Fibroblast of pulmonary artery (primary cell): Measurements from ENCODE around the gene LGI1.

ENCODE experiments used
- DNase-seq: peaks from one replicate; pipeline ENCODE4 v3.0.0-alpha.2; 2010; ENCODE audit warnings: low read depth
- H3K4me3 ChIP-seq: replicated peaks from 2 replicates; pipeline ENCODE4 v1.5.1; 2011; ENCODE audit warnings: low read depth, mild to moderate bottlenecking, control low read depth, low read length, moderate library complexity
- CTCF ChIP-seq: IDR thresholded peaks from 2 replicates; pipeline ENCODE4 v1.5.1; 2011; ENCODE audit warnings: mild to moderate bottlenecking, control low read depth, low read length, inconsistent platforms; ENCODE audit errors: missing control alignments

Gene LGI1

DNA sequence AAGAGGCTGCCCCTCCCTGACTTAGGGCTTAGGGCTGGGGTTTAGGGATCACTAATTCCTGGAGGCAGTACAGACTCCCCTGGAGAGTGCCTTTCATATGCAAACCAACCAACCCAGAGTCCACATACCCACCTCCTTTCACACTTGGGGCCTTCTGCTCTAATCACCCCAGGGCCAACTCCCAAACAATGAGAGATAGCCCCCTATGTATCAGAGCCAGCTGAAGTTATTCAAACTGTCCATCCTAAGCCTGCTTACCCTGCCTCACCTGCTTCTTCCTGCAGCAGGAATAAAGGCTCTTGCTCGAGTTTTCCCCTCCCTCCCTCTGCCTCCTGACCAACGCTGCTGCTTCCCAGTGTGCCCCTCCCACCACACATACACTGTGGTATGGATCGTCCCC is 84.2 kb downstream of the LGI1 start:
- H3K4me3 ChIP-seq = no peak overlapping the region
- DNase-seq = no peak
- TF ChIP-seq CTCF = no peak

DNA sequence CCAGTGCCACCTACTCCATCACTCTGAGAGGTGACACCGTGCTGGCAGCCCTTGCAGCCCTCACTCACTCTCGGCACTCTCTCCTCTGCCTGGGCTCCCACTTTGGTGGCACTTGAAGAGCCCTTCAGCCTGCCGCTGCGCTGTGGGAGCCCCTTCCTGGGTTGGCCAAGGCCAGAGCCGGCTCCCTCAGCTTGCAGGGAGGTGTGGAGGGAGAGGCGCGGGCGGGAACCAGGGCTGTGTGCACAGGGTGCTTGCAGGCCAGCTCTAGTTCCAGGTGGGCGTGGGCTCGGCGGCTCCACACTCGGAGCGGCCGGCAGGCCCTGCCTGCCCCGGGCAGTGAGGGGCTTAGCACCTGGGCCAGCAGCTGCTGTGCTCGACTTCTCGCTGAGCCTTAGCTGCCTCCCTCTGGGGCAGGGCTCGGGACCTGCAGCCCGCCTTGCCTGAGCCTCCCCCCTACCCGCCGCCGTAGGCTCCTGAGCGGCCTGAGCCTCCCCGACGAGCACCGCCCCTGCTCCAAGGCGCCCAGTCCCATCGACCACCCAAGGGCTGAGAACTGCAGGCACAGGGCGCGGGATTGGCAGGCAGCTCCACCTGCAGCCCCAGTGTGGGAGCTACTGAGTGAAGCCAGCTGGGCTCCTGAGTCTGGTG is 87.4 kb downstream of the LGI1 start:
- DNase-seq = no peak
- TF ChIP-seq CTCF = no peak
- no peak overlapping the region for H3K4me3 ChIP-seq
